Parathyroid adenoma (tissue), 2 donors: ENCODE data around the gene NDUFA8.

Experiments used
- H2AFZ ChIP-seq: fragments of 300-600 bp; sonication (generic); one replicate; pipeline ENCODE4 v1.7.0; 2017; ENCODE audit warnings: antibody characterized with exemption, mild to moderate bottlenecking
- H3K27ac ChIP-seq: fragments of 300-600 bp; sonication (generic); one replicate; pipeline ENCODE4 v1.7.0; 2017
- H3K27me3 ChIP-seq: fragments of 300-600 bp; sonication (generic); one replicate; pipeline ENCODE4 v1.7.0; 2017; ENCODE audit warnings: low read length; ENCODE audit not compliant: control insufficient read depth, insufficient read depth
- H3K36me3 ChIP-seq: fragments of 300-600 bp; sonication (generic); one replicate; pipeline ENCODE4 v1.7.0; 2017; ENCODE audit warnings: low read length; ENCODE audit not compliant: control insufficient read depth, insufficient read depth
- H3K4me1 ChIP-seq: fragments of 300-600 bp; sonication (generic); one replicate; pipeline ENCODE4 v1.7.0; 2017; ENCODE audit warnings: control low read depth
- H3K4me2 ChIP-seq: fragments of 300-600 bp; sonication (generic); one replicate; pipeline ENCODE4 v1.7.0; 2017; ENCODE audit warnings: low read length
- H3K4me3 ChIP-seq: fragments of 300-600 bp; sonication (generic); one replicate; pipeline ENCODE4 v1.7.0; 2017; ENCODE audit warnings: low read depth, low read length
- H3K79me2 ChIP-seq: fragments of 300-600 bp; sonication (generic); one replicate; pipeline ENCODE4 v1.7.0; 2017; ENCODE audit warnings: control low read depth
- H3K9ac ChIP-seq: fragments of 300-600 bp; sonication (generic); one replicate; pipeline ENCODE4 v1.7.0; 2017; ENCODE audit warnings: mild to moderate bottlenecking
- H3K9me3 ChIP-seq: fragments of 300-600 bp; sonication (generic); one replicate; pipeline ENCODE4 v1.7.0; 2017; ENCODE audit warnings: low read length; ENCODE audit not compliant: control insufficient read depth
- CTCF ChIP-seq: fragments of 300-600 bp; sonication (generic); IDR thresholded peaks from one replicate; pipeline ENCODE4 v1.7.0; 2017; ENCODE audit warnings: antibody characterized with exemption, mild to moderate bottlenecking
- donor health status: primary hyperparathyroidism.

NDUFA8 gene

DNA sequence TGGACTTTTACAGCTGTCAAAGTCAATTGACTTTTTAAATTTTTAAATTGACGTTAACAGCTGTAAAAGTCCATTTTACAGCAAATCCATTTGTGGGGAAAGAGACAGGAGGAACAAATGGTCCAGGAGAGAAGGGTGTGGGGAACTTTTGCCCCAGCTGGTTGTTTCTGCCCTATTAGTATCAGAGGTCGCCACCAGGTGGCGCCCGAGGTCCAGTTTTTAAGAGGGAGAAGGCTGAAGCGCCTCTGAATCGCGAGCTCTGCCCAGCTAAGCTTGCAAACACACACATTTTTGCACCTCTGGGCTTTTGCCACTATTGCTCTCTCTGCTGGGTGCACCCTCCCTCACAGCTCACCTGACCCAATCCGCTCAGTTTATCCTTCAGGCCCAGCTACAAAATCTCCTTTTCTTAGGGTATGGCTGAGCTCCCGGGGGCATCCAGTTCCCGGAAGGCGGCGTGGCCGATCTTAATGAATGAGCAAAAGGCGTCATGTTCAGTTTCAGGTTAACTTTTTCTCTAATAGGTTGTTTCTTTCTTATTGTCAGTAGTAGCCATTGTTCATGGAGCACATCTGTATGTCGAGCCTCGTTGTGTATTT lies 60.2 kb downstream of the NDUFA8 start:
- no peak overlapping the region for H3K27ac ChIP-seq
- no peak overlapping the region for H3K4me2 ChIP-seq
- TF ChIP-seq CTCF: peak; percentile 57
- no peaks in the 10 kb centered on the region for H3K9me3 ChIP-seq
- H3K4me1 ChIP-seq: no peaks in the 10 kb centered on the region
- H3K4me3 ChIP-seq: no peak overlapping the region
- no peaks in the 10 kb centered on the region for H3K79me2 ChIP-seq
- H2AFZ ChIP-seq: no peak overlapping the region
- no peaks in the 10 kb centered on the region for H3K36me3 ChIP-seq
- no peaks in the 10 kb centered on the region for H3K27me3 ChIP-seq
- no peak overlapping the region for H3K9ac ChIP-seq

DNA sequence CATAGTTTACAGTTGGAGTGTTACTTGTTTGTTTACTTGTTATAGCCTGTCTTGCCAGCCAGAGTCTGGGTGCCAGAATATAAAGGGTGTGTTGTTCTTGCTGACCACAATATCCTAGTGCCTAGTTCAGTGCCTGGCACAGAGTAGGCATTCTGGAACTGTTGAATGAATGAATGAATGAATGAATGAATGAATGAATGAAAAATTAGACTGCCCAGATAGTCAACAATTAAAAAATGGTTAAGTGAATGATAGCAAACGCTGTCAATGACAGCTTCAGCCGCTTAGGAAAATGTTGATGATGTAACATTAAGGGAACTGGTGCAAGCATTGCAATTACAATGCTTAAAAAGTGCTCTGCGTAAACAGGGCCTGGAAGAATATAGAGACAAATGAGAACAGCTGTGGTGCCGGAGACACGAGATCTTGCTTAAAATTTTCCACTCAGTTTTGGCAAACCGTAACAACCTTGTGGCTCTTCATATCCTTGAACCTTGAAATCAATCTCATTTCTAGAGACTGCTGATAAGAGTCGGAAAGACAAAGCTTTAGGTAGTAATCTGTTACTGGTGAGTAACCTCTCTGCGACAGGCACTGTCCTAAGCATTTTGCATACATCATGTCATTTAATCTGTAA lies 61.8 kb downstream of the NDUFA8 start:
- Histone ChIP-seq H3K4me1 (no peaks in the 10 kb centered on the region), H3K36me3 (no peaks in the 10 kb centered on the region), H3K27me3 (no peaks in the 10 kb centered on the region), H2AFZ (no peak overlapping the region), H3K79me2 (no peaks in the 10 kb centered on the region), H3K4me3 (no peak overlapping the region), H3K4me2 (no peak overlapping the region), H3K9me3 (no peaks in the 10 kb centered on the region), H3K9ac (no peak overlapping the region), H3K27ac (no peak overlapping the region)
- TF ChIP-seq CTCF: no peak

DNA sequence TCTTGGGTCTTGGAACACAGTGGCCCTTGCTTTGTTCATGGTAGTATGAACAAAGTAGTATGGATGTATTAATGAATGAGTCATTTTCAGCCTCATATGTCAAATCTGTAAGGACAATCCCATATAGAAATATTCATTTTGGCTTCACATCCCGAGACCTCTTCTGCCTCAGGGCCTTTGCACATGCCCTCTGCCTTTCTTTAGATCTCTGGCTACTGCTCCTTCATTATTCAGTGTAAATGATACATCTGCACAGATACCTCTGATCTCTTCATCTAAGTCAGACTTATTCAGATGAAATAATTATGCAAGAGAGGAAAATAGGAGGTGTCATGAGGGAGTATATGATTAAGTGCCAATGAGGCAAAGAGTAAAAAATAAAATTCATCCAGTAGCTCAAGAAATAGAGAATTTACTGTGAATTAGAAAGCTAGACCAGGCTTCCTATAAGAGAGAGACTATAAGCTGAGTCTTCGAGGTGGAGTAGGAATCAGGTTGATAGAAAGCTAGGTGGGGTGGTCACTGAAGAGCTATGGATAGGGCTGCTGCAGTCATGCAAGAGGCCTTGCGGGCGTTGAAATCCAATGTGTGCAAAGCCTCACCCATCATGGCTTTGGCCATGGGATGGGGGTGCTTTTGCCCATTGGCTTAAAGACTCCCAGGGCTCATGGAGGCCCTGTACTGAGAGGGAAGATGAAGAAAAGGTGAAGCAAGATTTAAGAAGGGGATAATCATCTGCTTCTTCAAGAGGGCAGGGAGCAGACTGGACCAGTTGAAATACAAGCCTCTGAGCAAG lies 62.8 kb downstream of the NDUFA8 start:
- Histone ChIP-seq H3K36me3 (no peaks in the 10 kb centered on the region), H3K27ac (no peak overlapping the region), H3K9ac (no peak overlapping the region), H3K9me3 (no peaks in the 10 kb centered on the region), H3K4me3 (no peak overlapping the region), H3K79me2 (peaks cover 8% of the 10 kb centered on the region), H3K4me1 (peaks cover under 1% of the 10 kb centered on the region), H3K4me2 (no peak overlapping the region), H2AFZ (no peak overlapping the region), H3K27me3 (no peaks in the 10 kb centered on the region)
- no peak for TF ChIP-seq CTCF

DNA sequence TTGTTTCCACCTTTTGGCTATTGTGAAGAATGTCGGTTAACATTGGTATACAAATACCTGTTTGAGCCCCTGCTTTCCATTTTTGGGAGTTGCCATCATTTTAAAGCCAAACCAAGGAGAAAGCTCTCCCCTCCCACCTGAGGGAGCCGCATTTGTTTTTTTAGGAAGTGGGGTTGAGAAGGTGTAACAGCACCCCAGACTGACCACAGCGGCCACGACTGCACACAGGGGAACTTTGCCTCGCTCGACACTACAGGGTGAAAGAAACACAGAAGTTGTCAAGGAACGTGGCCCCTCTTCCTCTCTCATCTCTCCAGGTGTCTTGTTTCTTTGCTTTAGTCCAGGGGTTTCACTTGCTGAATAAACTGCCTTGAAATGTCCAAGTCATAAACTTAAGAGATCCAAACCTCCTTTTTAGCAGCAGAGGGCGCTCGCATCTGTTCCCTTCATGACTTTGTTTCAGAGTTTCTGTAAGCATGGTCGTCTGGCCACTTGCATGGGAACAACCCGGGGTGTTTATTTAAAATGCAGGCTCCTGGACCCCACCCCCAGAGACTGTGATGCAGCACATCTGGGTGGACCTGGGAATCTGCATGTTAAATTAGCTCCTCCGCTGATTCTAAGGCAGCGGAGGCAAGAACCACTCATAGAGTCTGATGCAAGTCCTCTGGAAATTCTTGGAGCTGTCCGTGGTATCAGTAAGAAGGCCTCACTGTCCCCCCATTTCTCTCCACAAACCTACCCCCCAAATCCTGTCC lies 64.4 kb downstream of the NDUFA8 start:
- Histone ChIP-seq H3K4me2 (peak overlapping the region; percentile 9), H3K79me2 (peaks cover 25% of the 10 kb centered on the region), H3K4me3 (no peak overlapping the region), H3K27me3 (no peaks in the 10 kb centered on the region), H3K27ac (no peak overlapping the region), H3K9me3 (no peaks in the 10 kb centered on the region), H3K9ac (no peak overlapping the region), H2AFZ (no peak overlapping the region), H3K36me3 (no peaks in the 10 kb centered on the region), H3K4me1 (peaks cover 4% of the 10 kb centered on the region)
- TF ChIP-seq CTCF: peak; percentile 52
